ENCODE measurements around the gene CYP2U1.

CYP2U1 gene

DNA sequence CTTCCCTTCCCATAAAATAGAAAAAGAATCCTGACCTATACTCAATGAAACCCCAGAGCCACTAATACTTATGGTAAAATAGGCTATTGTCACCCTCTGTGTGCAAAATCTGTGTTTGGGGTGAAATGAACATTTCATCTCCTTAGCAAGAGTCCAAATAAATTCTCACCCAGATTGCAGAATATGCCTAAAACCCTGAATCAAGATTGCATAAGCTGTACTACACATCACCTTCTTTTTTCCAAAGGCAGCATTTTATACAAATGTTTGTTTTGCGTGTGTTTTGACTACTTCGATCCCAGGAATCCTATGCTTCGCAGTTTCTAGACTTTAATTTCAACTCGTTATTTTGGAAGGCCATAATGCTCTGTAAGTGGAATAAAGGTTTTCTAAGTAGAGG is 46.1 kb downstream of the CYP2U1 start:
- Histone ChIP-seq H3K9me3 (replicated peaks; ENCODE audit: insufficient read depth, low read length) (no peaks in the 10 kb centered on the region), H3K4me2 (ENCODE audit: low read depth, low read length) (no peak overlapping the region), H3K9me2 (replicated peaks; ENCODE audit: insufficient read depth, low read length) (no peaks in the 10 kb centered on the region), H3K27me3 (replicated peaks; ENCODE audit: insufficient read depth, low read length) (no peaks in the 10 kb centered on the region), H3K79me2 (ENCODE audit: low read length) (no peaks in the 10 kb centered on the region), H4K20me1 (ENCODE audit: insufficient read depth, low read length) (no peaks in the 10 kb centered on the region), H3K4me1 (ENCODE audit: low read length) (no peaks in the 10 kb centered on the region), H3K9ac (ENCODE audit: low read length) (no peak overlapping the region), H2AFZ (ENCODE audit: low read length) (no peak overlapping the region), H3K36me3 (replicated peaks; ENCODE audit: insufficient read depth, low read length) (no peaks in the 10 kb centered on the region), H3K4me3 (ENCODE audit: low read length) (no peak overlapping the region), H3F3A (ENCODE audit: insufficient read depth, low read length) (no peaks in the 10 kb centered on the region), H3K27ac (ENCODE audit: low read length) (no peak overlapping the region)
- DNase-seq: no peak
- TF ChIP-seq EZH2phosphoT487 (IDR thresholded peaks at IDR 0.05; ENCODE audit: low read length) (no peak), EZH2 (optimal IDR thresholded peaks at IDR 0.05; ENCODE audit: low read depth, low read length) (no peak)
- TF ChIP-seq, protein P1, sequence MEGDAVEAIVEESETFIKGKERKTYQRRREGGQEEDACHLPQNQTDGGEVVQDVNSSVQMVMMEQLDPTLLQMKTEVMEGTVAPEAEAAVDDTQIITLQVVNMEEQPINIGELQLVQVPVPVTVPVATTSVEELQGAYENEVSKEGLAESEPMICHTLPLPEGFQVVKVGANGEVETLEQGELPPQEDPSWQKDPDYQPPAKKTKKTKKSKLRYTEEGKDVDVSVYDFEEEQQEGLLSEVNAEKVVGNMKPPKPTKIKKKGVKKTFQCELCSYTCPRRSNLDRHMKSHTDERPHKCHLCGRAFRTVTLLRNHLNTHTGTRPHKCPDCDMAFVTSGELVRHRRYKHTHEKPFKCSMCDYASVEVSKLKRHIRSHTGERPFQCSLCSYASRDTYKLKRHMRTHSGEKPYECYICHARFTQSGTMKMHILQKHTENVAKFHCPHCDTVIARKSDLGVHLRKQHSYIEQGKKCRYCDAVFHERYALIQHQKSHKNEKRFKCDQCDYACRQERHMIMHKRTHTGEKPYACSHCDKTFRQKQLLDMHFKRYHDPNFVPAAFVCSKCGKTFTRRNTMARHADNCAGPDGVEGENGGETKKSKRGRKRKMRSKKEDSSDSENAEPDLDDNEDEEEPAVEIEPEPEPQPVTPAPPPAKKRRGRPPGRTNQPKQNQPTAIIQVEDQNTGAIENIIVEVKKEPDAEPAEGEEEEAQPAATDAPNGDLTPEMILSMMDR (IDR thresholded peaks at IDR 0.05; ENCODE audit: low read length): no peak

DNA sequence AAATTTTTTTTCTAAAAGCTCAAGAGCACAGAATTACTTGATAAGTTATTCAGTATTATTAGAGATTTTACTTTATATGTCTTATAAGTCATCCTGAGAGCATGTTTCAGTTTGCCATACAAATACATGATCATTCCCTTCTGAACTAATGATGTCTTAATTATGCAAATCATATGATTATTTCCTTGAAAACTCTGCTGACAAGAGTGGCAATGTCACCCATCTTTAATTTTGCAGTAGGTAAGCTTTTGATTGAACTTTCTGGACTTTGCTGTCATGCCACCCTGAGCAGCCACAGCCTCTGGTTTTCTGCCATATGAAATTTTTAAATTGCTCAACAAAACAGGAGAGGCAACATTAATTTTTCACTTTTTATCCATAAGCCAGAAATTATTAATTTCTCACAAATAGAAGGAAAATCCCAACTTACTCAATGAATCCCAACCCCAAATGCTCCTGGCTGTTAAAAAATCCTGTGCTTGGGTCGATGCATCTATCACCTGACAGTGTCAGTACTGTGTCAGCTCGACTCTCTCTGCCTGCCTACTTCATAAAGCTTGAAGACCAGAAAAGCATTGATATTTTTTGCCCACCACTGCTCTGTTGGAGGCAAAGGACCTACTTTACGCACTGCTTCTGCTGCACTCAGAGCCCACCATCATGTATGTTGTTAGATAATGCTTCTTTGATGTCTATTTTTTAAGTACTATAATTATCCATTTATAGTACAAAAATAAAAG is 46.8 kb downstream of the CYP2U1 start:
- Histone ChIP-seq H3K27me3 (replicated peaks; ENCODE audit: insufficient read depth, low read length) (no peaks in the 10 kb centered on the region), H4K20me1 (ENCODE audit: insufficient read depth, low read length) (no peaks in the 10 kb centered on the region), H2AFZ (ENCODE audit: low read length) (no peak overlapping the region), H3K9me3 (replicated peaks; ENCODE audit: insufficient read depth, low read length) (no peaks in the 10 kb centered on the region), H3K4me2 (ENCODE audit: low read depth, low read length) (no peak overlapping the region), H3K27ac (ENCODE audit: low read length) (no peak overlapping the region), H3K36me3 (replicated peaks; ENCODE audit: insufficient read depth, low read length) (no peaks in the 10 kb centered on the region), H3K4me3 (ENCODE audit: low read length) (no peak overlapping the region), H3K9me2 (replicated peaks; ENCODE audit: insufficient read depth, low read length) (no peaks in the 10 kb centered on the region), H3F3A (ENCODE audit: insufficient read depth, low read length) (no peaks in the 10 kb centered on the region), H3K79me2 (ENCODE audit: low read length) (no peaks in the 10 kb centered on the region), H3K4me1 (ENCODE audit: low read length) (no peaks in the 10 kb centered on the region), H3K9ac (ENCODE audit: low read length) (no peak overlapping the region)
- no peak for DNase-seq
- TF ChIP-seq EZH2phosphoT487 (IDR thresholded peaks at IDR 0.05; ENCODE audit: low read length) (no peak), EZH2 (optimal IDR thresholded peaks at IDR 0.05; ENCODE audit: low read depth, low read length) (no peak)
- TF ChIP-seq, protein P1 (IDR thresholded peaks at IDR 0.05; ENCODE audit: low read length): no peak

DNA sequence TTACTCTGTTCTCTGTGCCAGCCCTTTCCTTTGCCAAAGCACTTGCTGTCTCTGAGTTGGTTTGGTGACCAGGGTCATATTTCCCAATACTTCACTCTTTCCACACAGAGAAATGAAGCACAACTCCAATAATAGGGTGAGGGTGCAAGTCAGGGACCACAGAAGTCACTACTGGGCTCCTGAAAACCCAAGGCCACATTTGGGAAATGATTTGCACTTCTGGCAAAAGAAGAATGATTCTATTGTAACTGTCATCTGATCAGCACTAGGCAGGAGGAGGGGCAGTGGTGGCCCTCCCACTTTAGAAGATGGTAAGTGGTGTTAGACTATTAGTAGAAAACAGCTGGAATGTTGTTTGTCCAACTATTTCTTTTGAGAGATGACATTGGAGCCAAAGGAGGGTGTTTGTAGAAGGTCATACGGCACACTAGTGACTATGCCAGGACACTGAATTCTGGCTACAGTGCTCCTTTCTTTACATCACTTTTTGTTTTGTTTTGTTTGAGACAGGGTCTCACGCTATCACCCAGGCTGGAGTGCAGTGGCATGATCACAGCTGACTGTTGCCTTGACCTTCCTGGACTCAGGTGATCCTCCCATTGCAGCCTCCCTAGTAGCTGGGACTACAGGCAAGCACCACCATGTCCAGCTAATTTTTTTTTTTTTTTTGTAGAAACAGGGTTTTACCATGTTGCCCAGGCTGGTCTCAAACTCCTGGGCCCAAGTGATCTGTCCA is 47.5 kb downstream of the CYP2U1 start:
- no peak for TF ChIP-seq EZH2phosphoT487 (IDR thresholded peaks at IDR 0.05; ENCODE audit: low read length)
- TF ChIP-seq, protein P1 (IDR thresholded peaks at IDR 0.05; ENCODE audit: low read length): no peak
- TF ChIP-seq EZH2 (optimal IDR thresholded peaks at IDR 0.05; ENCODE audit: low read depth, low read length): no peak
- no peak for DNase-seq
- H3K4me2 ChIP-seq (ENCODE audit: low read depth, low read length): no peak overlapping the region
- H3K9me2 ChIP-seq (replicated peaks; ENCODE audit: insufficient read depth, low read length): no peaks in the 10 kb centered on the region
- H3K4me1 ChIP-seq (ENCODE audit: low read length): no peaks in the 10 kb centered on the region
- no peaks in the 10 kb centered on the region for H3K27me3 ChIP-seq (replicated peaks; ENCODE audit: insufficient read depth, low read length)
- no peaks in the 10 kb centered on the region for H3K36me3 ChIP-seq (replicated peaks; ENCODE audit: insufficient read depth, low read length)
- H3K9ac ChIP-seq (ENCODE audit: low read length): no peak overlapping the region
- H3K9me3 ChIP-seq (replicated peaks; ENCODE audit: insufficient read depth, low read length): no peaks in the 10 kb centered on the region
- H3K4me3 ChIP-seq (ENCODE audit: low read length): no peak overlapping the region
- H3K79me2 ChIP-seq (ENCODE audit: low read length): no peaks in the 10 kb centered on the region
- no peaks in the 10 kb centered on the region for H3F3A ChIP-seq (ENCODE audit: insufficient read depth, low read length)
- H3K27ac ChIP-seq (ENCODE audit: low read length): no peak overlapping the region
- no peaks in the 10 kb centered on the region for H4K20me1 ChIP-seq (ENCODE audit: insufficient read depth, low read length)
- no peak overlapping the region for H2AFZ ChIP-seq (ENCODE audit: low read length)

Data from MM.1S (cell line).